H1 (cell line): ENCODE measurements around the gene MSI2. TPM values are rescaled to one million over a fixed set of nuclear protein-coding genes. Genes with fewer than 3 reads are reported as not detected.

Experiments
- ATF2 ChIP-seq: IDR thresholded peaks from 2 replicates; pipeline ENCODE4 v1.6.1; 2012; ENCODE audit warnings: low read length, inconsistent platforms
- CHD7 ChIP-seq: fragments of 300-600 bp; sonication (generic); IDR thresholded peaks from 2 replicates; pipeline ENCODE4 v1.7.1; 2012; ENCODE audit warnings: low read length, moderate library complexity, mild to moderate bottlenecking, inconsistent platforms; ENCODE audit not compliant: insufficient replicate concordance
- JUND ChIP-seq: IDR thresholded peaks from 2 replicates; pipeline ENCODE4 v1.6.1; 2011; ENCODE audit warnings: mild to moderate bottlenecking, improper control_type of control experiment, low read length
- SP2 ChIP-seq: IDR thresholded peaks from 2 replicates; pipeline ENCODE4 v1.6.1; 2012; ENCODE audit warnings: mild to moderate bottlenecking, low read length, inconsistent platforms
- SP4 ChIP-seq: IDR thresholded peaks from 2 replicates; pipeline ENCODE4 v1.6.1; 2012; ENCODE audit warnings: low read length, inconsistent platforms
- TAF1 ChIP-seq: IDR thresholded peaks from 2 replicates; pipeline ENCODE4 v1.6.1; 2011; ENCODE audit warnings: mild to moderate bottlenecking, low read depth, low read length
- ZNF274 ChIP-seq: IDR thresholded peaks from 2 replicates; pipeline ENCODE4 v1.7.0; 2012; ENCODE audit warnings: low read length, borderline replicate concordance; ENCODE audit errors: extremely low read depth
- polyA plus RNA-seq, 7 experiments: library from polyadenylated mRNA; depleted of rRNA in 3 of 7; stranded (reverse) in 5 of 7; unstranded in 2 of 7; fragments of >200 nt in 5 of 7; fragments of 200-250 nt in 2 of 7; gene quantifications; 1 replicate in 5 of 7; 2 replicates in 1 of 7; 4 replicates in 1 of 7; pipeline versions ENCODE4 v1.2.1 to v1.2.3, GENCODE V29; 2011 to 2013; ENCODE audit warnings: missing spikeins in 2 of 7, mixed read lengths in 2 of 7
- total RNA-seq: library from RNA; stranded (reverse); fragmentation: NEBNext Ultra II Directional; extraction: Animal tissue kit (Norgen Biotek cat#: 25700); gene quantifications from 2 replicates; pipeline ENCODE4 v1.2.1, GENCODE V29; 2021

MSI2 gene
- total and polyA plus RNA-seq, 2 of the 8 experiments (the other 6 are each of a cell fraction or from before 2014, with no cell fraction given): 36.7 to 80.6 TPM

- TF ChIP-seq CHD7 (no peak), TAF1 (no peak), JUND (no peak), SP2 (no peak), ATF2 (no peak), SP4 (no peak), ZNF274 (no peak)
Measured at GRCh38 chr17:57341611-57342540, 85.6 kb downstream of the MSI2 start (continued).
